Astrocyte (in vitro differentiated cells and primary cell): Measurements from ENCODE around the gene EFCAB6.

Source experiments
- EZH2 ChIP-seq: IDR thresholded peaks from 2 replicates; pipeline ENCODE4 v1.6.1; 2012; ENCODE audit warnings: mild to moderate bottlenecking, low read length, inconsistent platforms; ENCODE audit not compliant: insufficient read depth
- TF ChIP-seq, protein P1 (sequence below): IDR thresholded peaks from 2 replicates; pipeline ENCODE4 v1.5.1; 2011; ENCODE audit warnings: low read depth, mild to moderate bottlenecking, inconsistent platforms, low read length, moderate library complexity; ENCODE audit not compliant: insufficient read depth

GRCh38 chr22:43555561-43556515 lies 256.3 kb downstream of the EFCAB6 start:
- TF ChIP-seq, protein P1, sequence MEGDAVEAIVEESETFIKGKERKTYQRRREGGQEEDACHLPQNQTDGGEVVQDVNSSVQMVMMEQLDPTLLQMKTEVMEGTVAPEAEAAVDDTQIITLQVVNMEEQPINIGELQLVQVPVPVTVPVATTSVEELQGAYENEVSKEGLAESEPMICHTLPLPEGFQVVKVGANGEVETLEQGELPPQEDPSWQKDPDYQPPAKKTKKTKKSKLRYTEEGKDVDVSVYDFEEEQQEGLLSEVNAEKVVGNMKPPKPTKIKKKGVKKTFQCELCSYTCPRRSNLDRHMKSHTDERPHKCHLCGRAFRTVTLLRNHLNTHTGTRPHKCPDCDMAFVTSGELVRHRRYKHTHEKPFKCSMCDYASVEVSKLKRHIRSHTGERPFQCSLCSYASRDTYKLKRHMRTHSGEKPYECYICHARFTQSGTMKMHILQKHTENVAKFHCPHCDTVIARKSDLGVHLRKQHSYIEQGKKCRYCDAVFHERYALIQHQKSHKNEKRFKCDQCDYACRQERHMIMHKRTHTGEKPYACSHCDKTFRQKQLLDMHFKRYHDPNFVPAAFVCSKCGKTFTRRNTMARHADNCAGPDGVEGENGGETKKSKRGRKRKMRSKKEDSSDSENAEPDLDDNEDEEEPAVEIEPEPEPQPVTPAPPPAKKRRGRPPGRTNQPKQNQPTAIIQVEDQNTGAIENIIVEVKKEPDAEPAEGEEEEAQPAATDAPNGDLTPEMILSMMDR, result no peak
- TF ChIP-seq EZH2, result no peak
